Measurements from ENCODE around the gene CGB1. TPM values are rescaled to one million over a fixed set of nuclear protein-coding genes. Genes with fewer than 3 reads are reported as not detected.

Gene CGB1
- total and polyA plus RNA-seq, 2 donors from 2014 or later: not detected

- intact Hi-C loops (cut with DNase I): no loop called here
- Histone ChIP-seq H3K4me3 (ENCODE audit: low read length in 3 of 3) (peak overlapping the region in 2 of 3 donors; percentile 30 to 46), H3K36me3 (ENCODE audit: control insufficient read depth in 2 of 3, insufficient read depth in 3 of 3, low read length in 3 of 3) (no peaks in the 10 kb centered on the region), H3K9ac (ENCODE audit: low read length in 3 of 3) (no peak overlapping the region), H3K9me3 (ENCODE audit: control insufficient read depth in 2 of 3, insufficient read depth in 1 of 3, low read length in 3 of 3) (no peaks in the 10 kb centered on the region), H3K4me1 (ENCODE audit: control insufficient read depth in 2 of 3, insufficient read depth in 2 of 3, low read depth in 1 of 3, low read length in 3 of 3) (peaks cover 0 to 6% (median 0%) of the 10 kb centered on the region in 3 donors), H3K27me3 (ENCODE audit: control insufficient read depth, insufficient read depth, low read length) (no peaks in the 10 kb centered on the region), H3K27ac (ENCODE audit: low read depth in 2 of 2, low read length in 2 of 2) (no peak overlapping the region)
- DNase-seq: peak in 4 of 5 donors; percentile 67 to 82 (median 74)
- FAIRE-seq: no peak
- peak; percentile 28 for TF ChIP-seq CTCF (IDR thresholded peaks at IDR 0.05; ENCODE audit: borderline replicate concordance, extremely low read depth, insufficient read depth)
Observed at GRCh38 chr19:49017666-49018351, 18.9 kb downstream of the CGB1 start.

GRCh38 chr19:49017041-49017665 lies 19.5 kb downstream of the CGB1 start, which contains the start of gene LHB:
LHB (minus strand) TSS chr19:49017091; CDS start chr19:49017081, 10 bp downstream.
- TF ChIP-seq CTCF (IDR thresholded peaks at IDR 0.05; ENCODE audit: borderline replicate concordance, extremely low read depth, insufficient read depth): no peak
- no peak for FAIRE-seq
- intact Hi-C loops (cut with DNase I): no loop called here
- peak in 1 of 5 donors; percentile 13 for DNase-seq
- Histone ChIP-seq H3K27me3 (ENCODE audit: control insufficient read depth, insufficient read depth, low read length) (no peaks in the 10 kb centered on the region), H3K27ac (ENCODE audit: low read depth in 2 of 2, low read length in 2 of 2) (no peak within 1 kb of the TSS), H3K9ac (ENCODE audit: low read length in 3 of 3) (no peak within 1 kb of the TSS), H3K36me3 (ENCODE audit: control insufficient read depth in 2 of 3, insufficient read depth in 3 of 3, low read length in 3 of 3) (peaks cover 0 to 2% (median 0%) of the 10 kb centered on the region in 3 donors), H3K4me1 (ENCODE audit: control insufficient read depth in 2 of 3, insufficient read depth in 2 of 3, low read depth in 1 of 3, low read length in 3 of 3) (peaks cover 0 to 6% (median 0%) of the 10 kb centered on the region in 3 donors), H3K9me3 (ENCODE audit: control insufficient read depth in 2 of 3, insufficient read depth in 1 of 3, low read length in 3 of 3) (no peaks in the 10 kb centered on the region), H3K4me3 (ENCODE audit: low read length in 3 of 3) (peak within 1 kb of the TSS in 2 of 3 donors; percentile 30 to 46)

GRCh38 chr19:49016067-49016839 lies 20.4 kb downstream of the CGB1 start:
- DNase-seq: no peak

More at GRCh38 chr19:49016067-49016839, 20.4 kb downstream of the CGB1 start:
- peaks cover 0 to 5% (median 0%) of the 10 kb centered on the region in 3 donors for H3K36me3 ChIP-seq (ENCODE audit: control insufficient read depth in 2 of 3, insufficient read depth in 3 of 3, low read length in 3 of 3)
- no peak for TF ChIP-seq CTCF (IDR thresholded peaks at IDR 0.05; ENCODE audit: borderline replicate concordance, extremely low read depth, insufficient read depth)
- H3K9ac ChIP-seq (ENCODE audit: low read length in 3 of 3): no peak overlapping the region
- H3K27ac ChIP-seq (ENCODE audit: low read depth in 2 of 2, low read length in 2 of 2): no peak overlapping the region
- FAIRE-seq: no peak
- intact Hi-C loops (cut with DNase I): no loop called here
- peaks cover 0 to 6% (median 0%) of the 10 kb centered on the region in 3 donors for H3K4me1 ChIP-seq (ENCODE audit: control insufficient read depth in 2 of 3, insufficient read depth in 2 of 3, low read depth in 1 of 3, low read length in 3 of 3)
- H3K27me3 ChIP-seq (ENCODE audit: control insufficient read depth, insufficient read depth, low read length): no peaks in the 10 kb centered on the region
- H3K4me3 ChIP-seq (ENCODE audit: low read length in 3 of 3): no peak overlapping the region
- no peaks in the 10 kb centered on the region for H3K9me3 ChIP-seq (ENCODE audit: control insufficient read depth in 2 of 3, insufficient read depth in 1 of 3, low read length in 3 of 3)

Data from kidney (tissue), 14 donors.